ENCODE data around the gene GDF7. TPM values are rescaled to one million over a fixed set of nuclear protein-coding genes. Genes with fewer than 3 reads are reported as not detected.
"Not testable (repeated sequence)": the region's sequence is repeated elsewhere in the genome, so short reads cannot be mapped to it uniquely, and the experiment has no call there.

The GDF7 gene
- total and polyA plus RNA-seq, 2 donors (not counting 3 experiments of a cell fraction or from before 2014, with no cell fraction given), result 3.7 to 3.9 TPM

DNA sequence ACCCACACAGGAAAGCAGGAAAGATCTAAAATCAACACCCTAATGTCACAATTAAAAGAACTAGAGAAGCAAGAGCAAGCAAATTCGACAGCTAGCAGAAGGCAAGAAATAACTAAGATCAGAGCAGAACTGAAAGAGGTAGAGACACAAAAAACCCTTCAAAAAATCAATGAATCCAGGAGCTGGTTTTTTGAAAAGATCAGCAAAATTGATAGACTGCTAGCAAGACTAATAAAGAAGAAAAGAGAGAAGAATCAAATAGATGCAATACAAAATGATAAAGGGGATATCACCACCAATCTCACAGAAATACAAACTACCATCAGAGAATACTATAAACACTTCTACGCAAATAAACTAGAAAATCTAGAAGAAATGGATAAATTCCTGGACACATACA lies 47.5 kb downstream of the GDF7 start:
- CTCF ChIA-PET; dilution Hi-C loops (cut with MboI; ENCODE audit: extremely low pct_ligation_motif_present, low sequenced_read_pairs); H3K4me3 ChIP-seq (replicated peaks in 1 of 3; ENCODE audit: insufficient read depth in 1 of 3, low read depth in 1 of 3, low read length in 3 of 3); H3K4me1 ChIP-seq (ENCODE audit: control insufficient read depth, extremely low read depth, insufficient read depth, low read length); DNase-seq (ENCODE audit: low read depth, low spot score); H3K79me2 ChIP-seq (ENCODE audit: control insufficient read depth, insufficient read depth, low read length); FAIRE-seq; H3K27ac ChIP-seq (ENCODE audit: insufficient read depth, low read depth, low read length); H2AFZ ChIP-seq (ENCODE audit: low read depth, low read length); BruUV-seq (replicated peaks); H3K27me3 ChIP-seq (ENCODE audit: control insufficient read depth in 2 of 2, insufficient read depth in 2 of 2, low read length in 2 of 2); H3K36me3 ChIP-seq (ENCODE audit: control insufficient read depth in 2 of 2, extremely low read depth in 1 of 2, insufficient read depth in 2 of 2, low read length in 2 of 2); POLR2A ChIA-PET; H3K4me2 ChIP-seq (ENCODE audit: insufficient read depth, low read length); H4K20me1 ChIP-seq (replicated peaks; ENCODE audit: control insufficient read depth, extremely low read depth, insufficient read depth, low read length); H3K9me3 ChIP-seq (replicated peaks; ENCODE audit: control insufficient read depth, insufficient read depth, low read length); intact Hi-C loops (cut with micrococcal nuclease); H3K9ac ChIP-seq (replicated peaks; ENCODE audit: extremely low read depth, insufficient read depth, low read length); H3K9me1 ChIP-seq (replicated peaks; ENCODE audit: control insufficient read depth, extremely low read depth, insufficient read depth, low read length): not testable (repeated sequence)

DNA sequence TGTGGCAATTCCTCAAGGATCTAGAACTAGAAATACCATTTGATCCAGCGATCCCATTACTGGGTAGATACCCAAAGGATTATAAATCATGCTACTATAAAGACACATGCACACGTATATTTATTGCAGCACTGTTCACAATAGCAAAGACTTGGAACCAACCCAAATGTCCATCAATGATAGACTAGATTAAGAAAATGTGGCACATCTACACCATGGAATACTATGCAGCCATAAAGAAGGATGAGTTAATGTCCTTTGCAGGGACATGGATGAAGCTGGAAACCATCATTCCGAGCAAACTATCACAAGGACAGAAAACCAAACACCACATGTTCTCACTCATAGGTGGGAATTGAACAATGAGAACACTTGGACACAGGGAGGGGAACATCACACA lies 49.2 kb downstream of the GDF7 start:
- H3K79me2 ChIP-seq (ENCODE audit: control insufficient read depth, insufficient read depth, low read length); H3K27ac ChIP-seq (ENCODE audit: insufficient read depth, low read depth, low read length); CTCF ChIA-PET; H3K9me3 ChIP-seq (replicated peaks; ENCODE audit: control insufficient read depth, insufficient read depth, low read length); dilution Hi-C loops (cut with MboI; ENCODE audit: extremely low pct_ligation_motif_present, low sequenced_read_pairs); POLR2A ChIA-PET; H3K9me1 ChIP-seq (replicated peaks; ENCODE audit: control insufficient read depth, extremely low read depth, insufficient read depth, low read length); H3K4me1 ChIP-seq (ENCODE audit: control insufficient read depth, extremely low read depth, insufficient read depth, low read length); H3K4me3 ChIP-seq (replicated peaks in 1 of 3; ENCODE audit: insufficient read depth in 1 of 3, low read depth in 1 of 3, low read length in 3 of 3); DNase-seq (ENCODE audit: low read depth, low spot score); H3K36me3 ChIP-seq (ENCODE audit: control insufficient read depth in 2 of 2, extremely low read depth in 1 of 2, insufficient read depth in 2 of 2, low read length in 2 of 2); H4K20me1 ChIP-seq (replicated peaks; ENCODE audit: control insufficient read depth, extremely low read depth, insufficient read depth, low read length); intact Hi-C loops (cut with micrococcal nuclease); H3K27me3 ChIP-seq (ENCODE audit: control insufficient read depth in 2 of 2, insufficient read depth in 2 of 2, low read length in 2 of 2); BruUV-seq (replicated peaks); H3K9ac ChIP-seq (replicated peaks; ENCODE audit: extremely low read depth, insufficient read depth, low read length); H2AFZ ChIP-seq (ENCODE audit: low read depth, low read length); FAIRE-seq; H3K4me2 ChIP-seq (ENCODE audit: insufficient read depth, low read length): not testable (repeated sequence)

DNA sequence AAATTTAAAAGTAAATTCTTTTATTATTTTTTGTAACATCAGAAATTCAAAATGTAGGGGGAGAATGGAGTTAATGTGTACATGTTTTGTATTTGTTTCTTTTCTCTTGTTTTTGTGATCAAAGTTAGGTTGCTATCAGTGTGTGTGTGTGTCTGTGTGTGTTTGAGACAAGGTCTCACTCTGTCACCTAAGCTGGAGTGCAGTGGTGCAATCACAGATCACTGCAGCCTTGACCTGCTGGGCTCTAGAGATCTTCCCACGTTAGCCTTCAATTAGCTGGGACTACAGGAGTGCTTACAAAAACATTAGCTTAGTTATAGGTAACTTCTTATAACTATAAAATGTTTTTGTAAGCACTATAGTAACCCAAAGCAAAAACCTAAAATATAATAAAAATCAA lies 50.7 kb downstream of the GDF7 start:
- H3K4me1 ChIP-seq (ENCODE audit: control insufficient read depth, extremely low read depth, insufficient read depth, low read length), result no peaks in the 10 kb centered on the region
- CTCF ChIA-PET, result no interaction called here
- no peak overlapping the region for H3K4me2 ChIP-seq (ENCODE audit: insufficient read depth, low read length)
- no peak for FAIRE-seq
- no peak overlapping the region for H3K4me3 ChIP-seq (replicated peaks in 1 of 3; ENCODE audit: insufficient read depth in 1 of 3, low read depth in 1 of 3, low read length in 3 of 3)
- DNase-seq (ENCODE audit: low read depth, low spot score), result no peak
- no peak overlapping the region for H3K9ac ChIP-seq (replicated peaks; ENCODE audit: extremely low read depth, insufficient read depth, low read length)
- no peak for TF ChIP-seq GATA2 (IDR thresholded peaks at IDR 0.05; ENCODE audit: insufficient read depth, insufficient read length, low read depth, low read length)
- TF ChIP-seq JUN (IDR thresholded peaks at IDR 0.05; ENCODE audit: borderline replicate concordance, insufficient read depth, insufficient read length, low read depth), result no peak
- TF ChIP-seq, protein P1, sequence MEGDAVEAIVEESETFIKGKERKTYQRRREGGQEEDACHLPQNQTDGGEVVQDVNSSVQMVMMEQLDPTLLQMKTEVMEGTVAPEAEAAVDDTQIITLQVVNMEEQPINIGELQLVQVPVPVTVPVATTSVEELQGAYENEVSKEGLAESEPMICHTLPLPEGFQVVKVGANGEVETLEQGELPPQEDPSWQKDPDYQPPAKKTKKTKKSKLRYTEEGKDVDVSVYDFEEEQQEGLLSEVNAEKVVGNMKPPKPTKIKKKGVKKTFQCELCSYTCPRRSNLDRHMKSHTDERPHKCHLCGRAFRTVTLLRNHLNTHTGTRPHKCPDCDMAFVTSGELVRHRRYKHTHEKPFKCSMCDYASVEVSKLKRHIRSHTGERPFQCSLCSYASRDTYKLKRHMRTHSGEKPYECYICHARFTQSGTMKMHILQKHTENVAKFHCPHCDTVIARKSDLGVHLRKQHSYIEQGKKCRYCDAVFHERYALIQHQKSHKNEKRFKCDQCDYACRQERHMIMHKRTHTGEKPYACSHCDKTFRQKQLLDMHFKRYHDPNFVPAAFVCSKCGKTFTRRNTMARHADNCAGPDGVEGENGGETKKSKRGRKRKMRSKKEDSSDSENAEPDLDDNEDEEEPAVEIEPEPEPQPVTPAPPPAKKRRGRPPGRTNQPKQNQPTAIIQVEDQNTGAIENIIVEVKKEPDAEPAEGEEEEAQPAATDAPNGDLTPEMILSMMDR (IDR thresholded peaks at IDR 0.05; ENCODE audit: extremely low read depth in 1 of 2, insufficient read depth in 1 of 2, low read depth in 1 of 2, low read length in 2 of 2), result no peak
- no peak for TF ChIP-seq POLR2AphosphoS5 (IDR thresholded peaks at IDR 0.05; ENCODE audit: insufficient read depth, low read depth, low read length)
- no peaks in the 10 kb centered on the region for H3K36me3 ChIP-seq (ENCODE audit: control insufficient read depth in 2 of 2, extremely low read depth in 1 of 2, insufficient read depth in 2 of 2, low read length in 2 of 2)
- no peaks in the 10 kb centered on the region for H3K9me1 ChIP-seq (replicated peaks; ENCODE audit: control insufficient read depth, extremely low read depth, insufficient read depth, low read length)
- no peaks in the 10 kb centered on the region for H3K27me3 ChIP-seq (ENCODE audit: control insufficient read depth in 2 of 2, insufficient read depth in 2 of 2, low read length in 2 of 2)
- no peak overlapping the region for H3K27ac ChIP-seq (ENCODE audit: insufficient read depth, low read depth, low read length)
- no peak overlapping the region for H2AFZ ChIP-seq (ENCODE audit: low read depth, low read length)
- BruUV-seq (replicated peaks), result no TSS peak
- H4K20me1 ChIP-seq (replicated peaks; ENCODE audit: control insufficient read depth, extremely low read depth, insufficient read depth, low read length), result no peaks in the 10 kb centered on the region
- POLR2A ChIA-PET, result no interaction called here
- dilution Hi-C loops (cut with MboI; ENCODE audit: extremely low pct_ligation_motif_present, low sequenced_read_pairs), result no loop called here
- no peaks in the 10 kb centered on the region for H3K9me3 ChIP-seq (replicated peaks; ENCODE audit: control insufficient read depth, insufficient read depth, low read length)
- intact Hi-C loops (cut with micrococcal nuclease), result no loop called here
- no peaks in the 10 kb centered on the region for H3K79me2 ChIP-seq (ENCODE audit: control insufficient read depth, insufficient read depth, low read length)
